ENCODE results near the gene DERL2. TPM values are rescaled to one million over a fixed set of nuclear protein-coding genes. Genes with fewer than 3 reads are reported as not detected.

The DERL2 gene
- total RNA-seq, 4 donors from 2014 or later, result 21.1 to 50.1 (median 25.7) TPM

GRCh38 chr17:5530265-5531084 lies 44.5 kb upstream of the DERL2 start:
- TF ChIP-seq CTCF (IDR thresholded peaks at IDR 0.05) (no peak), POLR2A (IDR thresholded peaks at IDR 0.05) (no peak)
- H3K4me3 ChIP-seq (ENCODE audit: low read depth, poor library complexity, severe bottlenecking), result no peak overlapping the region
- intact Hi-C loops (cut with DNase I; ENCODE audit: low total_unique reads), result no loop called here
- DNase-seq (ENCODE audit: low spot score in 2 of 2), result no peak
- 90 to 92% methylated on average over 12 of the region's 12 CpGs for WGBS, 2 donors

DNA sequence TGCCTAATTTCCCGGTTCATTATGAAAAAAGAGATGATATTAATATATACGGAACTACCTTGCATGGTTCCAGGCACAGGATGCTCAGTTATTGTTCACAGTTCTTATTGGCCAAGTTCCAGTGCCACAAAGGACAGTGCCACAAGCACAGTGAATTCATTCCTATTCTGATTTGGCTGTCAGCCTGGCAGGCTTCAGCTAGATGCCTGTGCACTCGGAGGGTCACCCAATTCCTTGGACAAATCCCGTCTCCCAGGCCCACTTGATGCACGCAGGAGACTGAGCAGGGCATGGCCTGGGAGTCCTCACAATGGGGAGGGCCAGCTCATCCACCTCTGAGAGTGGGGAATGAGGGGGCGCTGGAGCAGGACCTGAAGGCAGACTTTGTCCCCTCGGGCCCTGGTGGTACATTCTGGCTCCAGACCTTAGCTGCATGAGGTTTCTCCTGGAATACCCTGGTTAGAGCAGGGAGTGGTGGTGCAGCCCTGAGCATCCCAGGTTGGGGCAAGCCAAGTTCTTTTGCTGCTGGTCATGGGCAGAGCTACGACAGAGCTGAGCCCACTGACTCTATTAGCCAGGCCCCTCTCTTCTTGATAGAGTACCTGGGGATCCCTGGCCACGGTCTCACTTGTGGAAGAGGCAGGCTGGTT lies 41.7 kb upstream of the DERL2 start:
- TF ChIP-seq POLR2A (IDR thresholded peaks at IDR 0.05) (no peak), CTCF (IDR thresholded peaks at IDR 0.05) (no peak)
- intact Hi-C loops (cut with DNase I; ENCODE audit: low total_unique reads), result no loop called here
- WGBS, 2 donors, result 87 to 95% methylated on average over 9 of the region's 9 CpGs

DNA sequence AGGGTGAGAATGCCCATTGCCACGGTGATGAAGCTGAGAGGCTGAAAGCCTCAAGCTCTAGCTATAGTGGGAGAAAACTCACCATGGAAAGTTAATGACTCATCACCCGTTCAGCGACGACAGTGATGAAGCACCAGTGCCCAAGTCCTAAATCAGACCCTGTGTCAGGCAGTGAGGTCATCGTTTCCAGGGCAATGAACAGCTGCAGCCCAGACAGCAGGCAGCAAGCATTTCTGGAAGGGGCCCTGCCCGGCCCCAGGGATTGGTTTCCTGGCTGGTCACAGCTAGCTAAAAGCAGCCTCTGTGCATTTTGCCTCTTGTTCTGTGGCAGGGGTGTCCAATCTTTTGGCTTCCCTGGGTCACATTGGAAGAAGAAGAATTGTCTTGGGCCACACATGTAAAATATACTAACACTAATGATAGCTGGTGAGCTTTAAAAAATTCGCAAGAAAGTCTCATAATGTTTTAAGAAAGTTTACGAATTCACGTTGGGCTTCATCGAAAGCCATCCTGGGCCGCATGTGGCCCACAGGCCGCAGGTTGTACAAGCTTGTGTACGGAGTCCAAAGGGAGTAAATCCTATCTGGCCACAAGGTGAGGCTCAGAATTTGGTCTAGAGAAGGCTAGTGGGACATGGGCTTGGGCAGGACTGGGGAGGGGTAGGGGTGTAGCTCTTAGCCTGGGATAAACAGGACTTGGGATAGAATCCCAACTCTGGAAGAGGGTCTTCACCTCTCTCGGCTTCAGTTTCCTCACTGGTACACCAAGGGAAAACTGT lies 41.0 kb upstream of the DERL2 start:
- intact Hi-C loops (cut with DNase I; ENCODE audit: low total_unique reads), result no loop called here
- TF ChIP-seq CTCF (IDR thresholded peaks at IDR 0.05) (no peak), POLR2A (IDR thresholded peaks at IDR 0.05) (no peak)
- DNase-seq (ENCODE audit: low spot score in 2 of 2), result peak in 1 of 2 donors; percentile 32
- H3K4me3 ChIP-seq (ENCODE audit: low read depth, poor library complexity, severe bottlenecking), result no peak overlapping the region
- 50 to 57% methylated on average over 14 of the region's 14 CpGs for WGBS, 2 donors

More for the DNA sequence above, 41.7 kb upstream of the DERL2 start:
- DNase-seq (ENCODE audit: low spot score in 2 of 2), result no peak
- H3K4me3 ChIP-seq (ENCODE audit: low read depth, poor library complexity, severe bottlenecking), result no peak overlapping the region

GRCh38 chr17:5523249-5523648 lies 37.3 kb upstream of the DERL2 start:
- no peak overlapping the region for H3K4me3 ChIP-seq (ENCODE audit: low read depth, poor library complexity, severe bottlenecking)
- intact Hi-C loops (cut with DNase I; ENCODE audit: low total_unique reads), result no loop called here
- DNase-seq (ENCODE audit: low spot score in 2 of 2), result no peak
- no peak for TF ChIP-seq CTCF (IDR thresholded peaks at IDR 0.05)
- TF ChIP-seq POLR2A (IDR thresholded peaks at IDR 0.05), result no peak
- WGBS, 2 donors, result 92% methylated on average over 5 of the region's 5 CpGs

- DNase-seq (ENCODE audit: low spot score in 2 of 2), result no peak
- intact Hi-C loops (cut with DNase I; ENCODE audit: low total_unique reads), result no loop called here
- H3K4me3 ChIP-seq (ENCODE audit: low read depth, poor library complexity, severe bottlenecking), result no peak overlapping the region
- no peak for TF ChIP-seq CTCF (IDR thresholded peaks at IDR 0.05)
- no peak for TF ChIP-seq POLR2A (IDR thresholded peaks at IDR 0.05)
- 100% methylated on average over 1 of the region's 1 CpG for WGBS, 2 donors
These were observed 36.5 kb upstream of the DERL2 start for GRCh38 chr17:5522476-5522875.

Data from lower leg skin (tissue), 4 donors.